PC-3 (cell line): Measurements from ENCODE around the gene TXK. TPM values are rescaled to one million over a fixed set of nuclear protein-coding genes. Genes with fewer than 3 reads are reported as not detected.

Experiments used
- ATAC-seq: fragments of 200-7000 bp; cut with Tn5 transposase; 2 replicates; pipeline ENCODE4 v1.9.1; 2020; ENCODE audit warnings: mild to moderate bottlenecking, moderate library complexity
- BruUV-seq: library from RNA; stranded (reverse); fragments of 400-500 nt; replicated peaks from 2 replicates; lab custom pipeline; 2021; lab: Mats Ljungman, UMichigan
- CTCF ChIA-PET: fragments of 300-600 bp; sonication (Branson Sonifier 250); formaldehyde crosslinking; loops from one replicate; lab custom pipeline; 2022; ENCODE audit warnings: antibody characterized with exemption; lab: Charles Lee
- POLR2A ChIA-PET: fragments of 300-600 bp; sonication (Branson Sonifier 250); formaldehyde crosslinking; loops from one replicate; lab custom pipeline; 2022; ENCODE audit warnings: antibody characterized with exemption; ENCODE audit not compliant: unreplicated experiment; lab: Charles Lee
- DNase-seq: peaks from one replicate; pipeline ENCODE4 v3.0.0-alpha.2; 2015
- H2AFZ ChIP-seq: fragments of 300-600 bp; sonication (generic); 2 replicates; pipeline ENCODE4 v1.6.0; 2016; ENCODE audit warnings: antibody characterized with exemption, low read length
- H3F3A ChIP-seq: fragments of 300-600 bp; sonication (generic); one replicate; pipeline ENCODE4 v1.6.0; 2017; ENCODE audit warnings: antibody characterized with exemption, low read length, control low read depth, mild to moderate bottlenecking; ENCODE audit not compliant: unreplicated experiment
- H3K27ac ChIP-seq: fragments of 300-600 bp; sonication (generic); 2 replicates; pipeline ENCODE4 v1.5.1; 2016; ENCODE audit warnings: mild to moderate bottlenecking, low read length
- H3K27me3 ChIP-seq: fragments of 300-600 bp; sonication (generic); 2 replicates; pipeline ENCODE4 v1.6.1; 2016; ENCODE audit warnings: low read length, mixed read lengths
- H3K36me3 ChIP-seq: fragments of 300-600 bp; sonication (generic); 2 replicates; pipeline ENCODE4 v1.6.1; 2016; ENCODE audit warnings: low read depth, mixed run types, low read length, mixed read lengths
- H3K4me1 ChIP-seq: fragments of 300-600 bp; sonication (generic); 2 replicates; pipeline ENCODE4 v1.5.1; 2016; ENCODE audit warnings: low read length; ENCODE audit not compliant: insufficient read depth
- H3K4me2 ChIP-seq: fragments of 300-600 bp; sonication (generic); 2 replicates; pipeline ENCODE4 v1.6.0; 2016; ENCODE audit warnings: low read length
- H3K4me3 ChIP-seq: fragments of 300-600 bp; sonication (generic); 2 replicates; pipeline ENCODE4 v1.5.1; 2016; ENCODE audit warnings: mild to moderate bottlenecking, low read length, mixed read lengths
- H3K79me2 ChIP-seq: fragments of 300-600 bp; sonication (generic); 2 replicates; pipeline ENCODE4 v1.6.1; 2017; ENCODE audit warnings: low read length, mixed read lengths
- H3K9ac ChIP-seq: fragments of 300-600 bp; sonication (generic); 2 replicates; pipeline ENCODE4 v1.6.0; 2016; ENCODE audit warnings: mild to moderate bottlenecking, low read length
- H3K9me2 ChIP-seq: fragments of 300-600 bp; sonication (generic); replicated peaks from 2 replicates; pipeline ENCODE4 v1.6.1; 2016; ENCODE audit warnings: mixed run types, low read length, mixed read lengths
- H3K9me3 ChIP-seq: fragments of 300-600 bp; sonication (generic); 2 replicates; pipeline ENCODE4 v1.6.1; 2016; ENCODE audit warnings: low read length, mixed read lengths
- H4K20me1 ChIP-seq: fragments of 300-600 bp; sonication (generic); 2 replicates; pipeline ENCODE4 v1.6.1; 2016; ENCODE audit warnings: low read length, mixed read lengths
- CTCF ChIP-seq: fragments of 300-600 bp; sonication (generic); conservative IDR thresholded peaks from 2 replicates; pipeline ENCODE4 v1.5.1; 2017; ENCODE audit warnings: antibody characterized with exemption, low read depth, mild to moderate bottlenecking, low read length
- EZH2 ChIP-seq: fragments of 300-600 bp; sonication (generic); IDR thresholded peaks from one replicate; pipeline ENCODE4 v1.6.1; 2017; ENCODE audit warnings: antibody characterized with exemption, mild to moderate bottlenecking, low read length; ENCODE audit not compliant: unreplicated experiment
- EZH2phosphoT487 ChIP-seq: fragments of 300-600 bp; sonication (generic); IDR thresholded peaks from 2 replicates; pipeline ENCODE4 v1.6.1; 2018; ENCODE audit warnings: mild to moderate bottlenecking, antibody characterized with exemption, low read length, borderline replicate concordance
- intact Hi-C: fragments of 100-400 bp; cut with micrococcal nuclease; formaldehyde crosslinking; loops from 2 replicates; pipeline ENCODE4 v1.9.0; 2023
- total RNA-seq: library from RNA; depleted of rRNA; stranded (reverse); fragments of >200 nt; gene quantifications from 2 replicates; pipeline ENCODE4 v1.2.3, GENCODE V29; 2014

Gene TXK
- total RNA-seq, 1 experiment from 2014 or later, result 2.6 TPM

- H3K4me1 ChIP-seq, result peaks cover 6% of the 10 kb centered on the region; the same call in 1 of the 2 replicates
- no peaks in the 10 kb centered on the region for H3K79me2 ChIP-seq
- H3K9ac ChIP-seq, result no peak overlapping the region
- no peak overlapping the region for H3K4me2 ChIP-seq
- no TSS peak for BruUV-seq
- H3K4me3 ChIP-seq, result no peak overlapping the region
- peak; percentile 64 for ATAC-seq
- ChIA-PET POLR2A (no interaction called here), CTCF (interaction anchor here (0.5 to 1.0 kb wide), 4 partner anchors 18 to 198 kb away, joined by 3 to 8 read pairs (median 4); no protein-coding TSS in a partner anchor)
- no peaks in the 10 kb centered on the region for H4K20me1 ChIP-seq
- intact Hi-C loops, result no loop called here
- no peak overlapping the region for H2AFZ ChIP-seq
- TF ChIP-seq CTCF (peak; percentile 78), EZH2 (no peak)
- H3K27ac ChIP-seq, result no peak overlapping the region
- no peaks in the 10 kb centered on the region for H3K9me3 ChIP-seq
- DNase-seq, result peak; percentile 74
- H3F3A ChIP-seq, result no peaks in the 10 kb centered on the region
- no peaks in the 10 kb centered on the region for H3K36me3 ChIP-seq
- no peaks in the 10 kb centered on the region for H3K27me3 ChIP-seq
- H3K9me2 ChIP-seq, result no peaks in the 10 kb centered on the region
Measured at GRCh38 chr4:48109413-48110263, 24.4 kb downstream of the TXK start.

- Histone ChIP-seq H3K27ac (no peak overlapping the region), H4K20me1 (no peaks in the 10 kb centered on the region), H2AFZ (no peak overlapping the region), H3F3A (no peaks in the 10 kb centered on the region), H3K27me3 (no peaks in the 10 kb centered on the region), H3K36me3 (no peaks in the 10 kb centered on the region), H3K9me2 (no peaks in the 10 kb centered on the region), H3K4me1 (peaks cover 6% of the 10 kb centered on the region; the same call in 1 of the 2 replicates), H3K79me2 (no peaks in the 10 kb centered on the region), H3K9me3 (no peaks in the 10 kb centered on the region), H3K9ac (no peak overlapping the region), H3K4me3 (no peak overlapping the region), H3K4me2 (no peak overlapping the region)
- ChIA-PET POLR2A (no interaction called here), CTCF (interaction anchor here (0.5 to 1.0 kb wide), 2 partner anchors 19 to 36 kb away, joined by 4 to 8 read pairs; no protein-coding TSS in a partner anchor)
- no peak for DNase-seq
- no peak for TF ChIP-seq EZH2
- TF ChIP-seq EZH2phosphoT487, result no peak
- no peak for TF ChIP-seq CTCF
- intact Hi-C loops, result no loop called here
- ATAC-seq, result no peak
- BruUV-seq, result no TSS peak
Measured at GRCh38 chr4:48108309-48109073, 25.6 kb downstream of the TXK start.

GRCh38 chr4:48105230-48105629, 28.8 kb downstream of the TXK start:
- Histone ChIP-seq H3K9me3 (no peaks in the 10 kb centered on the region), H3K4me1 (no peaks in the 10 kb centered on the region), H3K4me3 (no peak overlapping the region), H3F3A (no peaks in the 10 kb centered on the region), H3K27ac (no peak overlapping the region), H3K9ac (no peak overlapping the region), H3K36me3 (no peaks in the 10 kb centered on the region), H3K9me2 (no peaks in the 10 kb centered on the region), H3K79me2 (no peaks in the 10 kb centered on the region), H4K20me1 (no peaks in the 10 kb centered on the region), H2AFZ (no peak overlapping the region), H3K4me2 (no peak overlapping the region), H3K27me3 (no peaks in the 10 kb centered on the region)
- DNase-seq (no peak), ATAC-seq (no peak)
- TF ChIP-seq EZH2 (no peak), CTCF (no peak), EZH2phosphoT487 (no peak)
- intact Hi-C loops, result no loop called here
- ChIA-PET CTCF (no interaction called here), POLR2A (no interaction called here)
- BruUV-seq, result no TSS peak
